OCI-LY1 (cell line): ENCODE results near the gene CEP19.

Experiments
- CTCF ChIP-seq: fragments of 200-600 bp; sonication (generic), shearing (Covaris generic); IDR thresholded peaks from 2 replicates; pipeline ENCODE4 v1.5.1; 2017; ENCODE audit warnings: mild to moderate bottlenecking, antibody characterized with exemption, low read length, moderate library complexity, mixed read lengths
- EZH2 ChIP-seq: fragments of 200-600 bp; sonication (generic), shearing (Covaris generic); IDR thresholded peaks from 2 replicates; pipeline ENCODE4 v1.8.0; 2017; ENCODE audit warnings: borderline replicate concordance, mixed run types, mild to moderate bottlenecking, antibody characterized with exemption, low read length, moderate library complexity, mixed read lengths

GRCh38 chr3:196697270-196697669 lies 14.8 kb downstream of the CEP19 start:
- TF ChIP-seq CTCF: no peak
- TF ChIP-seq EZH2: no peak
